ENCODE results near the gene CFP.

DNA sequence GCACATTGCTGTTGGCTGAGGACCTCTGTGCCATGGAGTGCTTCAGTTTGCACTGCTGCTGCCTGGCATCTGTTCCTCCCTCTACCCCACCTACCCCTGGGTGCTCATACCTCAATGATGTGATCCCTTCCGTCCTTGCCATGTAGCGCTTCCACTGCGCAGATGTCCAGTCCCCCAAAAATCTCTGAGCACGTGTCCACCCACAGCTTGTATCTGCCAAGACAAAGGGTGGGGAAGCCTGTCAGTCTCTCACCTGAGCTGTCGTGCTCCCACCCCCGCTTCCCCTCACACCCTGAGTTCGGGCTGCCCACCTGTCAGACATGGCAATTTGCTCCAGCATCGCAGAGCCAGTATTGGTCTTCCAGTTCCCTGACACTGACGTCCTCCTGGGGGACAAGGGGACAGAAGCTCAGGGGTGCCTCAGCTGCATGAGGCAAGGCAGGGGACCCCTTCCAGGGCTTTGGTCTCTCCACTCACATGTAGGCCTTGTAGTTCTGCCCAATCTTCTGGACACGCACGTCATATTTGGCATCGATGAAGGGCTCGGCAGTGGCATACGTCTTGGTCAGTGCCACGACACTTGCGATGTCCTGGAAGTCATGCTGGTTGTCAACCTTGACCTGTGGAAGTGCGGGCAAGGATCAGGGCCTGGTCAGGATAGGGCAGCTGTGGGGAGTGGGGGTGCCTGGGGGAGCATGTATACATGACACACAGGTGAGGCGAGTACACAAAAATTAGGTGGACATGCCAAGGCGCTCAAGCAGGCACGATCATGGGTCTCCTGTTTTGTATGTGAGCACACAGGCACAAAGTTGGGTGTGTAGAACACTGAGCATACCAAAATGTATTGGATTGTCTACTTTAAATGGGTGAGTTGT lies 53.5 kb downstream of the CFP start:
- TF ChIP-seq, protein P1, sequence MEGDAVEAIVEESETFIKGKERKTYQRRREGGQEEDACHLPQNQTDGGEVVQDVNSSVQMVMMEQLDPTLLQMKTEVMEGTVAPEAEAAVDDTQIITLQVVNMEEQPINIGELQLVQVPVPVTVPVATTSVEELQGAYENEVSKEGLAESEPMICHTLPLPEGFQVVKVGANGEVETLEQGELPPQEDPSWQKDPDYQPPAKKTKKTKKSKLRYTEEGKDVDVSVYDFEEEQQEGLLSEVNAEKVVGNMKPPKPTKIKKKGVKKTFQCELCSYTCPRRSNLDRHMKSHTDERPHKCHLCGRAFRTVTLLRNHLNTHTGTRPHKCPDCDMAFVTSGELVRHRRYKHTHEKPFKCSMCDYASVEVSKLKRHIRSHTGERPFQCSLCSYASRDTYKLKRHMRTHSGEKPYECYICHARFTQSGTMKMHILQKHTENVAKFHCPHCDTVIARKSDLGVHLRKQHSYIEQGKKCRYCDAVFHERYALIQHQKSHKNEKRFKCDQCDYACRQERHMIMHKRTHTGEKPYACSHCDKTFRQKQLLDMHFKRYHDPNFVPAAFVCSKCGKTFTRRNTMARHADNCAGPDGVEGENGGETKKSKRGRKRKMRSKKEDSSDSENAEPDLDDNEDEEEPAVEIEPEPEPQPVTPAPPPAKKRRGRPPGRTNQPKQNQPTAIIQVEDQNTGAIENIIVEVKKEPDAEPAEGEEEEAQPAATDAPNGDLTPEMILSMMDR (IDR thresholded peaks at IDR 0.05; ENCODE audit: poor library complexity): no peak
- TF ChIP-seq EZH2phosphoT487 (IDR thresholded peaks at IDR 0.05; ENCODE audit: low read depth, severe bottlenecking, unreplicated experiment) (no peak), EZH2 (IDR thresholded peaks at IDR 0.05; ENCODE audit: borderline replicate concordance) (no peak)

Measured in hepatocyte (in vitro differentiated cells).